PC-3 (cell line): ENCODE results near the gene ARHGAP26. TPM values are rescaled to one million over a fixed set of nuclear protein-coding genes. Genes with fewer than 3 reads are reported as not detected.

ENCODE experiments used
- ATAC-seq: fragments of 200-7000 bp; cut with Tn5 transposase; 2 replicates; pipeline ENCODE4 v1.9.1; 2020; ENCODE audit warnings: mild to moderate bottlenecking, moderate library complexity
- BruUV-seq: library from RNA; stranded (reverse); fragments of 400-500 nt; replicated peaks from 2 replicates; lab custom pipeline; 2021; lab: Mats Ljungman, UMichigan
- CTCF ChIA-PET: fragments of 300-600 bp; sonication (Branson Sonifier 250); formaldehyde crosslinking; loops from one replicate; lab custom pipeline; 2022; ENCODE audit warnings: antibody characterized with exemption; lab: Charles Lee
- POLR2A ChIA-PET: fragments of 300-600 bp; sonication (Branson Sonifier 250); formaldehyde crosslinking; loops from one replicate; lab custom pipeline; 2022; ENCODE audit warnings: antibody characterized with exemption; ENCODE audit not compliant: unreplicated experiment; lab: Charles Lee
- DNase-seq: peaks from one replicate; pipeline ENCODE4 v3.0.0-alpha.2; 2015
- H2AFZ ChIP-seq: fragments of 300-600 bp; sonication (generic); 2 replicates; pipeline ENCODE4 v1.6.0; 2016; ENCODE audit warnings: antibody characterized with exemption, low read length
- H3F3A ChIP-seq: fragments of 300-600 bp; sonication (generic); one replicate; pipeline ENCODE4 v1.6.0; 2017; ENCODE audit warnings: antibody characterized with exemption, low read length, control low read depth, mild to moderate bottlenecking; ENCODE audit not compliant: unreplicated experiment
- H3K27ac ChIP-seq: fragments of 300-600 bp; sonication (generic); 2 replicates; pipeline ENCODE4 v1.5.1; 2016; ENCODE audit warnings: mild to moderate bottlenecking, low read length
- H3K27me3 ChIP-seq: fragments of 300-600 bp; sonication (generic); 2 replicates; pipeline ENCODE4 v1.6.1; 2016; ENCODE audit warnings: low read length, mixed read lengths
- H3K36me3 ChIP-seq: fragments of 300-600 bp; sonication (generic); 2 replicates; pipeline ENCODE4 v1.6.1; 2016; ENCODE audit warnings: low read depth, mixed run types, low read length, mixed read lengths
- H3K4me1 ChIP-seq: fragments of 300-600 bp; sonication (generic); 2 replicates; pipeline ENCODE4 v1.5.1; 2016; ENCODE audit warnings: low read length; ENCODE audit not compliant: insufficient read depth
- H3K4me2 ChIP-seq: fragments of 300-600 bp; sonication (generic); 2 replicates; pipeline ENCODE4 v1.6.0; 2016; ENCODE audit warnings: low read length
- H3K4me3 ChIP-seq: fragments of 300-600 bp; sonication (generic); 2 replicates; pipeline ENCODE4 v1.5.1; 2016; ENCODE audit warnings: mild to moderate bottlenecking, low read length, mixed read lengths
- H3K79me2 ChIP-seq: fragments of 300-600 bp; sonication (generic); 2 replicates; pipeline ENCODE4 v1.6.1; 2017; ENCODE audit warnings: low read length, mixed read lengths
- H3K9ac ChIP-seq: fragments of 300-600 bp; sonication (generic); 2 replicates; pipeline ENCODE4 v1.6.0; 2016; ENCODE audit warnings: mild to moderate bottlenecking, low read length
- H3K9me2 ChIP-seq: fragments of 300-600 bp; sonication (generic); replicated peaks from 2 replicates; pipeline ENCODE4 v1.6.1; 2016; ENCODE audit warnings: mixed run types, low read length, mixed read lengths
- H3K9me3 ChIP-seq: fragments of 300-600 bp; sonication (generic); 2 replicates; pipeline ENCODE4 v1.6.1; 2016; ENCODE audit warnings: low read length, mixed read lengths
- H4K20me1 ChIP-seq: fragments of 300-600 bp; sonication (generic); 2 replicates; pipeline ENCODE4 v1.6.1; 2016; ENCODE audit warnings: low read length, mixed read lengths
- CTCF ChIP-seq: fragments of 300-600 bp; sonication (generic); conservative IDR thresholded peaks from 2 replicates; pipeline ENCODE4 v1.5.1; 2017; ENCODE audit warnings: antibody characterized with exemption, low read depth, mild to moderate bottlenecking, low read length
- EZH2 ChIP-seq: fragments of 300-600 bp; sonication (generic); IDR thresholded peaks from one replicate; pipeline ENCODE4 v1.6.1; 2017; ENCODE audit warnings: antibody characterized with exemption, mild to moderate bottlenecking, low read length; ENCODE audit not compliant: unreplicated experiment
- EZH2phosphoT487 ChIP-seq: fragments of 300-600 bp; sonication (generic); IDR thresholded peaks from 2 replicates; pipeline ENCODE4 v1.6.1; 2018; ENCODE audit warnings: mild to moderate bottlenecking, antibody characterized with exemption, low read length, borderline replicate concordance
- intact Hi-C: fragments of 100-400 bp; cut with micrococcal nuclease; formaldehyde crosslinking; loops from 2 replicates; pipeline ENCODE4 v1.9.0; 2023
- total RNA-seq: library from RNA; depleted of rRNA; stranded (reverse); fragments of >200 nt; gene quantifications from 2 replicates; pipeline ENCODE4 v1.2.3, GENCODE V29; 2014

The ARHGAP26 gene
- total RNA-seq, 1 experiment from 2014 or later: 11.7 TPM

- Histone ChIP-seq H3K36me3 (no peaks in the 10 kb centered on the region), H3K27me3 (no peaks in the 10 kb centered on the region), H3K9me3 (no peaks in the 10 kb centered on the region), H3K4me1 (0 out of 2 replicates have a peak, but pooled peaks cover 4% of the 10 kb centered on the region), H2AFZ (no peak overlapping the region), H3K79me2 (no peaks in the 10 kb centered on the region), H3K4me2 (no peak overlapping the region), H3K27ac (no peak overlapping the region), H3K4me3 (no peak overlapping the region), H3K9ac (no peak overlapping the region), H3F3A (no peaks in the 10 kb centered on the region), H3K9me2 (no peaks in the 10 kb centered on the region), H4K20me1 (no peaks in the 10 kb centered on the region)
- ATAC-seq: no peak
- no TSS peak for BruUV-seq
- DNase-seq: no peak
- ChIA-PET CTCF (no interaction called here), POLR2A (no interaction called here)
- no peak for TF ChIP-seq EZH2
- no peak for TF ChIP-seq CTCF
- no peak for TF ChIP-seq EZH2phosphoT487
- intact Hi-C loops: no loop called here
Measured at GRCh38 chr5:143145243-143146160, 375.3 kb downstream of the ARHGAP26 start.

GRCh38 chr5:143146161-143146560 is 376.0 kb downstream of the ARHGAP26 start:
- H3K36me3 ChIP-seq: no peaks in the 10 kb centered on the region
- H3K9me3 ChIP-seq: no peaks in the 10 kb centered on the region
- H3K79me2 ChIP-seq: no peaks in the 10 kb centered on the region
- H3K27ac ChIP-seq: no peak overlapping the region
- no TSS peak for BruUV-seq
- ChIA-PET POLR2A (no interaction called here), CTCF (no interaction called here)
- ATAC-seq (no peak), DNase-seq (no peak)
- no peaks in the 10 kb centered on the region for H3F3A ChIP-seq
- H3K27me3 ChIP-seq: no peaks in the 10 kb centered on the region
- no peak overlapping the region for H3K4me2 ChIP-seq
- TF ChIP-seq CTCF (no peak), EZH2 (no peak), EZH2phosphoT487 (no peak)
- H3K9me2 ChIP-seq: no peaks in the 10 kb centered on the region
- intact Hi-C loops: no loop called here
- H3K4me1 ChIP-seq: 0 out of 2 replicates have a peak, but pooled peaks cover 4% of the 10 kb centered on the region
- H3K4me3 ChIP-seq: no peak overlapping the region
- no peak overlapping the region for H2AFZ ChIP-seq
- H4K20me1 ChIP-seq: no peaks in the 10 kb centered on the region
- no peak overlapping the region for H3K9ac ChIP-seq

GRCh38 chr5:143147383-143147782 is 377.2 kb downstream of the ARHGAP26 start:
- Histone ChIP-seq H3K9me2 (no peaks in the 10 kb centered on the region), H3K27me3 (no peaks in the 10 kb centered on the region), H3K4me2 (no peak overlapping the region), H3K27ac (no peak overlapping the region), H4K20me1 (no peaks in the 10 kb centered on the region), H3K79me2 (no peaks in the 10 kb centered on the region), H3K4me1 (0 out of 2 replicates have a peak, but pooled peaks cover 4% of the 10 kb centered on the region), H3K9ac (no peak overlapping the region), H3K9me3 (no peaks in the 10 kb centered on the region), H3K36me3 (no peaks in the 10 kb centered on the region), H3K4me3 (no peak overlapping the region), H3F3A (no peaks in the 10 kb centered on the region), H2AFZ (no peak overlapping the region)
- no peak for ATAC-seq
- TF ChIP-seq EZH2phosphoT487: no peak
- TF ChIP-seq CTCF: no peak
- no peak for TF ChIP-seq EZH2
- DNase-seq: no peak
- POLR2A ChIA-PET: no interaction called here
- no TSS peak for BruUV-seq
- intact Hi-C loops: no loop called here
- CTCF ChIA-PET: no interaction called here
